Measurements from ENCODE around the gene SEMA4B.

Gene SEMA4B

DNA sequence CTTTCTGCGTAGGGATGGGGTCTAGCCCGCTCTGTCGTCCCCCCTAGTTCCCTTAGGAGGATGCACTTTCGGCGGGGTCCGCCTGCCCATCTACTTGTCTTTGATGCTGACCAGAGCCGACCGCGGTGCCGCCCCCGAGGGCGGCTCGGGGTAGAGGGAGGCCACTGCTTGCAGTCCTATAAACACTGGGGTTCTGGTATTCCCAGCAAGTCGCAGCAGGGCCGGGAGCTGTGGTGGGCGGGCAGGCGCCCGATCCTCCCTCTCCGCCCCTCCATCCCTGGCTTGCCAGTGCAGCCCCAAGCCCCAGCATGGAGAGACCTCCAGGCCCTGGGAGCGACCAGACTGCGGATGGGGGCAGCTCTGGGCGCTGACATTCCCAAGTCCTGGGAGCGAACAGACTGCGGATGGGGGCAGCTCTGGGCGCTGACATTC lies 830 bp downstream of the SEMA4B start:
- DNase-seq = peak in 1 of 42 donors; percentile 36
- intact Hi-C loops (cut with DNase I) = no loop called here

DNA sequence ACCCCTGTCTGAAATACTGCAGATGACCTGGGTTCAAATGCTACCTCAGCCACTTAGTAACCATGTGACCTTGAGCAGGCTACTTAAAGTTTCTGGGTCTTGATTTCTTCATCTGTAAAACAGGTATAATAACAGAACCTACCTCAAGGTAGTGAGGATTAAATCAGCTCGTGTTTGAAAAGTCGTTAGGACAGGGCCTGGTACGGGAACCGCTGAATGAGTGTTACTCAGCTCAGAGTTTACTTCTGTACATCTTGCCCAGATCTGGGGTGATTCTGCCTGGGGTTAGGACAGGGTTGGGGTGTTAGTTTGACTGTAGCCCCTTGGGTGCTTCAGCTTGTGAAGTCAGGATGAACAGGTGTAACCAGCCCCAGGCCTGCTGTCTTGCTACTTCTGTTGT lies 1.8 kb downstream of the SEMA4B start:
- intact Hi-C loops (cut with DNase I) = no loop called here
- no peak for DNase-seq

DNA sequence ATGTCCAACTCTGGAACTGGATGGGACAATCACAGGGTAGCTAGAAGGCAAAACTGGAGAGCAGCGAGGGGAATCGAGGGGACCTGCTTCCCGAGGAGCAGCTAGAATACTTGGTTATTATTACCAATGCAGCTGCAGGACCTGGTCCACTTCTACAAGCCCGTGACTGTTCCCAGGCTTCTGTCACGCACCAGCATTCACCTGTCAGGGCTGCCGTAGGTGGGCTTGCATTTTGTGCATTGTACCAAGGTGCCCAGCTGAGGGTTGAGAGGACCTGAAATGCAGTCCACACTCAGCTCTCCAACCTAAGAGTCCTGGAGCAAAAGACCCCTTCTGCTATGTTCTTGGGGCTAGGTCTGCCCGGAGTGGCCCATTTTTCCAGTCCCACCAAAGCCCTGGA lies 2.3 kb downstream of the SEMA4B start:
- intact Hi-C loops (cut with DNase I) = no loop called here
- no peak for DNase-seq

DNA sequence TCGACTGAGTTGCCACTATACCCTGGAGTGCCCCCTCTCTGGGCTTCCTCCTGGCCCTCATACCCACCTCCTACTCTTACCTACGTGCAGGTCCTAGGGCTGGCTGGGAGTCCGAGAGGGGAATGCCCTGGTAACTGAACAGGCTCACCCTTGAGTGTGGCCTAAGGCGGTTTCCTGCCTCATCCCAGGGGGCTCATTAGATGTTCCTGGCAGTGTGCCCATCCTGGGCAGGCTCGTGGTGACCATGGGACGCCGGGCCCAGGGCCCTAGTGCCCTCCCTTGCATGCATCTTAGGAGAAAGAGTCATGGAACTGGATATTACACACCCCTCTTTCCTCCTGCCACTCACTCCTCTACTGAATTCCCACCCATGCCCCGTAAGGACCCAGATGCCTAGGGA lies 2.8 kb downstream of the SEMA4B start:
- peak in 11 of 42 donors; percentile 8 to 68 (median 49) for DNase-seq
- intact Hi-C loops (cut with DNase I) = no loop called here

DNA sequence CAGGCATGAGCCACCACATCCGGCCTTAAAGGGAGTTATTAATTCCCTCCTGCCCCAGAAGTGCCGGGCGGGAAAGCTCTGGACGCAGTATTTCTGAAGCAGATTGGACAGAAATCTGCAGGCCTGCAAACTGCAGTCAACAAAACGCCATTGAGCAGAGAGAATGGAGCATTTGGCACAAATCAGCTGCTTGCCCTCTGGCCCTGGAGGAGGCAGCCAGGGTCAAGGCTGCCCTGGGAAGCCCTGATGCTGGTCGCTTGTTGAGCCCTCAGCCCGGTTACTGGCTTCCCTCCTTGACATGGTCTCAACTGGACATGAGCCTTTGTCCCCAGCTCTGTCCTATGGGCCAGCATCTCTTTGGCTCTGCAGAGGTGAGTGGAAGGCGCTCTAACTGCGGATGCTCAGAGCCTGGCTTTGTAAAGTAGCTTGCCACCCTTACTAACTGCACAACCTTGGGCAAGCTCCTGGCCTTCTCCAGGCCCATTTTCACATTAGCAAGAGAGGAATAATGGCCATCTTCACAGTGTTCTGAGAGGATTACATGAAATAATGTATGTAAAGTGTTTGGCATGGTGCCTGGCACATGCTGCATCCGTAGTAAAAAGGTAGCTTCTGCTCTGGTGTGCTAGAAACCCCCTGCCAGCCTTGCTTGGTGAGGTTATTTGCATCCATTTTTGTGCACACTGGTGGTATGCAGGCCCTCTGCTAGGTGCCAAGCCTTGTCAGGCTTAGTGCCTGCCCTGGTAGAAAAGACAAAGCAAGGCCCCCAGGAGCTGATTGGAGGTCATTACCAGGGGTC lies 4.1 kb downstream of the SEMA4B start:
- intact Hi-C loops (cut with DNase I) = no loop called here

DNA sequence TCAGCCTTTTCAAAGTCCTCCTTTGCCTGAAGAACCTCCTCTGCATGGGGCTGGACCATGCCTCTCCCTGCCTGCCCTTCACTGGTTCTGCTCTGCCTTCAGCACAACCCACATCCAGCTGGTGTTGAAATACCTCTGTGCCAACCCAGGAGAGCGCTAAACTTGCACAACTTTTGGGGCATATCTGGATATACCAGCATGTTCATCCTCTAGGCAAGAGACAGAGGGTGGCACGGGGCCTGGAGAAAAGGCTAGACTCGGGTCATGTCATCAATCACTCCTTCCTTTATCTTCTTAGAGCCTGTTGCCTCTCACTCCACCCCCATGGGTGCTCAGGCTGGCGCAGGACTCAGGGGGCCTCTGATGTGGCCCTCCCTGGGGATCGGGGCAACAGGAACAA lies 4.8 kb downstream of the SEMA4B start:
- no peak for DNase-seq
- intact Hi-C loops (cut with DNase I) = no loop called here

More for the DNA sequence above, 4.1 kb downstream of the SEMA4B start:
- peak in 9 of 42 donors; percentile 24 to 54 (median 49) for DNase-seq

DNA sequence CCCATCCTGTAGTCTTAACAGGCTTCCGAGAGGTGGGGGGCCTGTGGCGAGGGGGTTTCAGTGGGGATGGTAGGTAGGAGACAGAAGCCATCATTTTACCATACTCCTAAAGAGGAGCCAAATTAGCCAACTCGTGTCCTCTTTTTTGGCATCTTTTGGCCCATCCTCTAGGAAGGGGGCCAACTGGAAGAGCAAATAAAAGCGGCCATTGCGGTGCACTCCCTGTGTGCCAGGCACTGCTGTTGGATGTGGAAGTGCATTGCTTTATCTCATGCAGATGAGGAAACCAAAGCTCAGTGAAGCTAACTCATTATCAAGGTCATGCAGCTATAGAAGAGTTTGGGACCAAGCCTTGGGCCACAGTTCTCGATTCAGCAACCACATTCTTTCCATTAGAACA lies 6.1 kb downstream of the SEMA4B start:
- intact Hi-C loops (cut with DNase I) = no loop called here
- DNase-seq = no peak

DNA sequence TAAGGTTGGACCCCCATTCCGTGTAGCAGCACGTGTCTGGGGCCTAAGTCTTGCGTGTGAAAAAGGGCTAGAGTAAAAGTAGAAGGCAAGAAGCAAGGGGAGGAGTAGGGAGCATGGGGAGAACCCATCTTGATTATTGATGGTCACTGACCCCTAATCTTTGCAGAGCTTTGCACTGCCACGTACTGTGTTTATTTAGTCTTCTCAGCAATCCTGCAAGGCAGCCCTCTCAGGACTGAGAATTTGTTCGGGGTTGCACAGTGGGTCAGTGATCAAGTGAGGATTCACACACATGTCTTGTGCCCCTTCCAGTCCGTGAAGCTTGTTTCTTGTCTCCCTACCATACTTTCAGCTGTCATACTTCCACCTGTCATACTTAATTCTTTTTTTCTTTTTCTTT lies 7.2 kb downstream of the SEMA4B start:
- intact Hi-C loops (cut with DNase I) = no loop called here
- DNase-seq = no peak

DNA sequence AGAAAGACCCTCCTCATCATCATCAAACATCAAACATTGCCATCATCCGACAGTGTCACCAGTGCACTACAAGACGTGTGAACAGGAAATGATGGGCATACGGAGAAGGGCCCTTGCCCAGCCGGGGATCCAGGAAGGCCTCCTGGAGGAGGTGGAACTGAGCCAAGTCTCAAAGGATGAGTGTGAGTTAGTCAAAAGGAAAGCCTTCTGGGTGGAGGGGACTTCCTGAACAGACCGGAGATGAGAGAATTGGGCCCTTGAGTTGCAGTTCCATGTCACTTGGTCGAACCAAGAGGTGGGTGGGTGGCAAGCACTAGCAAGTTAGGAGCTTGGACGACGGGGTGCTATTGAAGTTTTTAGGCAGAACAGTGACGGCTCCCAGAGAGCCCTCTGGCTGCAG lies 8.5 kb downstream of the SEMA4B start:
- intact Hi-C loops (cut with DNase I) = no loop called here
- no peak for DNase-seq

DNA sequence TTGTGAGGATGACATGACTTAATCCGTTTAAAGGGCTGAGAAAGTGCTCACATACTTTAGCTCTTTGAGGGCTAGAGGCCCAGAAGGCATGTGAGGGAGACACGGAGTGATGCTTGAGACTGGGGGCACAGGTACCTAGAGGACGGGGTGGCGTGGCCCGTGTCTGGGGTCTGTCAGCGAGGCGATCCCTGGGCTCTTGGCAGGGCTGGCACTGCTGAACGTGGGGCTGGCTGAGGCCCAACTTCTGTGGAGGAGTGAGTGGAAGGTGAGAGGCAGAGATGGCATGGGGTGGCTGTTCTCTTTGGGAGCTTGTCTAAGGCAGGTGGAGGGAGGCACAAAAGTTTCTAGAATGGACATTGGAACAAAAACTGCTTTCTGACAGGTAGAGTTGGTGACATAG lies 9.5 kb downstream of the SEMA4B start:
- DNase-seq = no peak

DNA sequence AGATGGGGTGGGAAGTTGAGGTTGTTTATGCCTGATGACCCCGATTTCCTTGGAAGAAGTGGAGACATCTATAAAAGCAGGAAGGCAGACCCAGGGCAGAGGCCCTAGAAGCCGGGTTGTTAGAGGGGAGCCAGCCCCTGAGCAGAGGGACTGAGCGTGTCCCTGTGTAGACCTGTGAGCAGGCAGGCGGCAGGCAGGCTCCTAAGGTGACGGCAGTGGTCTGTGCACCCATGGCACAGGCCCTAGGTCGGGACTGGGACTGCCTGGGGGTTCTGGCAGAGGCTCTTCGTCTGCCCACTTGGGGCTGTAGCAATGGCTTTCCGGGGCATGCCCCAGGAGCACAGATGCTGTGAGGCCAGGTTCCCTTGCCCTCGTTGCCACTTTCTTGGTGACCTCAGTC lies 9.9 kb downstream of the SEMA4B start:
- no peak for DNase-seq
- intact Hi-C loops (cut with DNase I) = no loop called here

More for the DNA sequence above, 9.5 kb downstream of the SEMA4B start:
- intact Hi-C loops (cut with DNase I) = no loop called here

DNA sequence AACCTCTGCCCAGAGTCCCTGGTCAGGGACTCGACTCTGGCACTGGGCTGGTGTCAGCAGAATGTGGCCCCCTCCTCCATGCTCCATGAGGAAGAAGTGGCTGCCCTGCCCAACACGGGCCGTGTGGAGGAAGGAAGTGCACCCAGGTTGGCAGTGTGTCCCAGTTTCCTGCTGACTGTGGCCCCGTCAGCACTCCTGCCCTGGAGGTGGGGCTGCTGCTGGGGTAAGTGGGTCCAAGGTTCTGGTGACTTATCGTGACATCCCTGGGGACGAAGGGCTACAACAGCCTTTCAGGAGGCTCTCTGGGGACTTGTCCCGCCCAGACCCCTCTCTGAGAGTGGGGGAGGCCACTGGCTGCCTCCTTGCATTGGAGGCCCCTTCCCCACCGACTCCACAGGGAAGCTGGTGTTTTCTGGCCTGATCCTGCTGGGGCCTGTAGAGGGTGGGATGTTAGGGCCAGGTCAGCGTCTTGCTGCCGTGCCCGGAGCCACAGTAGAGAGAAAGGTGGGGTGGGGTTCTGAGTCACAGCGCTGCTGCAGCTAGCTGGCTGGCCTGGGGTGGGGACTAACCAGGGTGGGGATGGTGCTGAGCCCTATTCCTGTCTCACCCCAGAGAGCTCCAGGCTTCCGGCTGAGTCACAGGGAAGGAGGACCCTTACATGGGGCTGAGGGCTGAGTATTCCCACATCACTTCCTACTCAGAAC lies 10.5 kb downstream of the SEMA4B start:
- no peak for DNase-seq
- intact Hi-C loops (cut with DNase I) = no loop called here

DNA sequence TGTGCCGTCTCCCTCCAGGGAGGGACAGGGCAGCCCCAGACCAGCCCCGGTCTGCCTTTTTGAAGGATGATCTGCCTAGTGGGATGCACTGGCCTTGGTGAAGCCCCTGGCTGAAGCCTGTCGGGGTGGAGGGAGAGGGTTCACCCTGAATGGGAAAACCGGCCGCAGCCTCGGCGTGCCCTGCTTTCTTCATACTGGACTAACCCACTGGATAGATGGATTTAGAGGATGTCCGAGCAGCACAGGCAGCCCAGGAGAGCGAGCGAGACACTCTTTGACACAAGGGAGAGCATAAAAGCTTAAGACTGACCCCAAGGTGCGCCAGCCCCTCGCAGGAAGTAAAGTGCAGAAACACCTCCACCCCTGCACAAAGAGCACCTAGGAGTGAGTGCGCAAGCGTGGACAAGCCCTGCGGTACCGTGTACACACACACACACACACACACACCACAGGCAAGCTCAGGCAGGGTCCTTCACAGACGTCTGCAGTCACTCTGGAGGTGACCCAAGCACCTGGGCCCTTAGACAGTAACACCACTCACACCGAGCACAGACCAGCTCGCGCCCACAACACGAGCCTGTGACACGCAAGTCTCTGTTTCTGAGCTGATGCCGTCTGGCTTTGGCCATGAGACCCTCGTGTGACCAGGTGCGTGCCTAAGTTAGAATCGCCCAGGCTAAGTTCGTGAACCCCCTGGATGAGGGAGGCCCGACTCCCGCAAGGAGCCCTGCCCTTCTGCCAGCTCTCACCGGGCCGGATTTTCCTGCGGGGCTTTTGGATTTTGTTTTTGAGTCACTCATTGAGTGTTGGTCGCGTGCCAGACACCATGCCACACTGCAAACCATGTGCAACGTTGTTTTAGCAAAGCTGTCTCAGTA lies 11.3 kb downstream of the SEMA4B start:
- intact Hi-C loops (cut with DNase I) = no loop called here
- no peak for DNase-seq

DNA sequence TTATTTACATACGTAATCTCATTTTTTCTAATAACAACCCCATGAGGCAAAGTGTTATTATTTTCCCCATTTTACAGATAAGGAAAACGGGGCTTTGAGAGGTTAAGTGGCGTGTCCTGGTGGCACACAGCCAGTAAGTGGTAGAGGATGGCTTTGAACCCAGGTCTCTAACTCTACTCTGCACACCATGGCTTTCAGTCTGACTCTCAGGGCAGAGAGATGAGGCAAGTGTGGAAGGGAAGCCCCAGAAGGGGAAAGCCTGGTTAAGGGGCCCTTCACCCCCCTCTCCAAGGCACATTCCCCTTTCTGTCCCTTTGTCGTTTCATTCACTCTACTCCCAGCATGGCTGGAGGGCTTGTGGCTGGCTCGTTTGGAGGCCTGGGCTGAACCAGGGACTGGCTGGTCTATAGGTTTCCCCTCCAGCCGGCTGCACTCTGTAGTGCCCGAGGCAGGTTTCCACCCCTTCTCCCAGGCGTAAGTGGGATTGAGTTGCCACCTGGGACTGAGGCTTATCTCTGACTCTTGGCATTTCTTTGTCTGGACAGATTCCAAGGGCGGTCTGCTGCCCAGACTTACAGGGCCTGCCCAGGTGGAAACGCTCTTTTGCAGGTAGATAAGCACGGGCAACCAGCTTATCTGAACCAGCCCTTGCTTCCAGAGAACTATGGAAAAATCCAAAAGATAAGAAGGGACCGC lies 12.1 kb downstream of the SEMA4B start:
- intact Hi-C loops (cut with DNase I) = no loop called here
- DNase-seq = no peak

DNA sequence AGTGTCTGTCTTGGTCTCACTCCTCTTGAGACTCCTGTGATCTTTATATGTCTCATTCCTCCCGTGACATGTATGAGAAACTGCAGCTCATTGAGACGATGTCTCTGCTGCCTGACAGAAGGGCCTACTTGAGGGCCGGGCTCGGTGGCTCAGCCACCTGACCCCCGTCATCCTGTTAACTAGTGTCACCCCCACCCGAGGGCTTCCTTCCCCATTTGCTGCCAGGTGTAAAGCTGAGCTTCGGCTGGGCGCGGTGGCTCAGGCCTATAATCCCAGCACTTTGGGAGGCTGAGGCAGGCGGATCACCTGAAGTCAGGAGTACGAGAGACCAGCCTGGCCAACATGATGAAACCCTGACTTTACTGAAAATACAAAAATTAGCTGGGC lies 12.7 kb downstream of the SEMA4B start:
- DNase-seq = no peak
- intact Hi-C loops (cut with DNase I) = no loop called here

DNA sequence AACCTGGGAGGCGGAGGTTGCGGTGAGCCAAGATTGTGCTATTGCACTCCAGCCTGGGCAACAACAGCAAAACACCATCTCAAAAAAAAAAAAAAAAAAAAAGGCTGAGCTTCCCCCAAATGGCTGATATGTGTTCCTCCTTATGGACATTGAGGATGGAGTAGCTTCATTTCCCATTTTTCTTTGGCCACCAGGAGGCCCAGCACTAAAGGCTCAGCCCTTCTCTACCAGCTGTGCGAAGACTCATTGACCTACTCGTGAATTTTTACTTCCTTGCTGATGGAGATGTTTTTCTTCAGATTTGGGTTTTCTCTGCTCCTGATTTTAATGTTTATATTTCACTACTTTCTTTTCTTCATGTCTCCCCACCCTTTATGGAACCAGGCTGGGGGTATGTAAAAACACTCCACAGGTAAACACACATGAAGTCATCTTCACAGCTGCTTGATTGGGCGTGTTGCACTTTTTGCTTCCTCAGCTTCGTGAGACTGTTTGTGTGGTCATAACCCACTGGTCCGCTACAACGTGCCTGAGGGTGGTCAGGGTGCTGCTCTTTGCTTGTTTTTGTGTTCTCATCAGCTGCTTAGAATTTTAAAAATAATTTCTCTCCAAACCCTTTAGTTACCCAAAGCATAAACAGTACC lies 13.5 kb downstream of the SEMA4B start:
- no peak for DNase-seq
- intact Hi-C loops (cut with DNase I) = no loop called here

DNA sequence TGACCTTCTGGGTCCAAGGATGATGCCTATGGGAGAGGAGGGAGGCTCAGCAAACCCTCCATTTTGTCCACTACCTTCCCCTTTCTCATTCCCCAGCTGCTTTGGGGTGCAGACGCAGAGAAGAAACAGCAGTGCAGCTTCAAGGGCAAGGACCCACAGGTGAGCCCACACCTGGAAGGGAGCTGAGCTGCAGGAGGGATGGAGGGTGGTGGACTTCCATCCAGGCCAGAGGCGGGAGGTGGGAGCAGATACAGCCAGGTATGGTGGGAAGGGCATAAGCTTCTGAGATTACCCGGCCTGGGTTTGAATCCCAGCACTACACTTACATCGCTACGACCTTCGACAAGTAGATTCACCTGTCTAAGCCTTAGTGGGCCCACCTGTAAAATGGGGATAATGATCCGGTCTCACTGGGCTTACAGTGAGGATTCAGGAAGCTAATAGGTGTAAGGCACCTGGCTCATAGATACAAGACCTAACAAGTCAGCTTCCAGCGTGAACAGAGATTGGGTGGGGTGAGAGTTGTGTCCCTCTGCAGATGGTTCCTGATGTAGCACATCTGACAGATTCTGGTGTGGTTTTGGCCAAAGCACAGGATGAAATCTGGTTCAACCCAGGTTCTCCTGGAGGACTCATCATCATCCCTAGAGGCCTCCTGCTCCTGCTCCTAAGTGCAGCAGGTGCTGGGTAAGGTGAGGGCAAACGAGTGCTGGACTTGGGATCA lies 16.7 kb downstream of the SEMA4B start:
- intact Hi-C loops (cut with DNase I) = no loop called here
- DNase-seq = no peak

Data from head of caudate nucleus (tissue), 42 donors.